GM23338 (cell line): Measurements from ENCODE around the gene SLC6A18. TPM values are rescaled to one million over a fixed set of nuclear protein-coding genes. Genes with fewer than 3 reads are reported as not detected.

Experiments
- ATAC-seq: fragments of 200-7000 bp; cut with Tn5 transposase; 3 replicates; pipeline ENCODE4 v1.9.1; 2020
- DNase-seq: peaks from one replicate; pipeline ENCODE4 v3.0.0-alpha.2; 2015; ENCODE audit warnings: low spot score
- H2AFZ ChIP-seq: fragments of 200-600 bp; sonication (generic); 2 replicates; pipeline ENCODE4 v1.8.0; 2016; ENCODE audit warnings: antibody characterized with exemption, mild to moderate bottlenecking, moderate library complexity
- H3F3A ChIP-seq: fragments of 200-600 bp; sonication (generic); replicated peaks from 2 replicates; pipeline ENCODE4 v1.8.0; 2017; ENCODE audit warnings: antibody characterized with exemption, mixed run types, low read depth
- H3K27ac ChIP-seq: fragments of 200-600 bp; sonication (generic); 2 replicates; pipeline ENCODE4 v1.6.1; 2016; ENCODE audit warnings: low read depth
- H3K27me3 ChIP-seq: fragments of 200-600 bp; sonication (generic); 2 replicates; pipeline ENCODE4 v1.8.0; 2016; ENCODE audit warnings: mild to moderate bottlenecking, mixed run types, moderate library complexity; ENCODE audit not compliant: insufficient read depth
- H3K36me3 ChIP-seq: fragments of 200-600 bp; sonication (generic); 2 replicates; pipeline ENCODE4 v1.8.0; 2016; ENCODE audit warnings: mild to moderate bottlenecking; ENCODE audit not compliant: insufficient read depth
- H3K4me1 ChIP-seq: fragments of 200-600 bp; sonication (generic); 2 replicates; pipeline ENCODE4 v1.8.0; 2016; ENCODE audit warnings: mild to moderate bottlenecking, moderate library complexity; ENCODE audit not compliant: insufficient read depth
- H3K4me2 ChIP-seq: fragments of 200-600 bp; sonication (generic); 2 replicates; pipeline ENCODE4 v1.7.1; 2017; ENCODE audit warnings: mixed run types
- H3K4me3 ChIP-seq: fragments of 200-600 bp; sonication (generic); 2 replicates; pipeline ENCODE4 v1.6.1; 2016; ENCODE audit warnings: mixed run types
- H3K79me2 ChIP-seq: fragments of 200-600 bp; sonication (generic); replicated peaks from 2 replicates; pipeline ENCODE4 v1.8.0; 2017; ENCODE audit warnings: mild to moderate bottlenecking; ENCODE audit not compliant: insufficient read depth
- H3K9me2 ChIP-seq: fragments of 200-600 bp; sonication (generic); 2 replicates; pipeline ENCODE4 v1.8.0; 2017; ENCODE audit not compliant: insufficient read depth
- H4K20me1 ChIP-seq: fragments of 200-600 bp; sonication (generic); replicated peaks from 2 replicates; pipeline ENCODE4 v1.8.0; 2017; ENCODE audit warnings: mild to moderate bottlenecking; ENCODE audit not compliant: insufficient read depth
- H3K27ac Mint-ChIP-seq: 2 replicates; pipeline ENCODE4 v1.8.0; 2020; ENCODE audit warnings: inconsistent platforms, mild to moderate bottlenecking, moderate library complexity, mixed read lengths
- H3K27me3 Mint-ChIP-seq: 3 replicates; pipeline ENCODE4 v1.8.0; 2022; ENCODE audit warnings: low read depth, mild to moderate bottlenecking, moderate library complexity, mixed read lengths, inconsistent platforms; ENCODE audit not compliant: insufficient read depth, poor library complexity
- H3K36me3 Mint-ChIP-seq: 3 replicates; pipeline ENCODE4 v1.8.0; 2021; ENCODE audit warnings: low read depth, mild to moderate bottlenecking, inconsistent platforms, moderate library complexity, mixed read lengths
- H3K4me1 Mint-ChIP-seq: 3 replicates; pipeline ENCODE4 v1.8.0; 2020; ENCODE audit warnings: mild to moderate bottlenecking, inconsistent platforms, mixed read lengths
- H3K4me3 Mint-ChIP-seq: 3 replicates; pipeline ENCODE4 v1.8.0; 2021; ENCODE audit warnings: moderate library complexity, mild to moderate bottlenecking, inconsistent platforms, mixed read lengths
- H3K9me3 Mint-ChIP-seq: 3 replicates; pipeline ENCODE4 v1.8.0; 2020; ENCODE audit warnings: moderate library complexity, mild to moderate bottlenecking, inconsistent platforms, mixed read lengths
- CREB1 ChIP-seq: fragments of 250-450 bp; sonication (Bioruptor Pico); IDR thresholded peaks from 2 replicates; pipeline ENCODE4 v1.5.0; 2020; ENCODE audit warnings: low read depth, mild to moderate bottlenecking, moderate library complexity
- CTCF ChIP-seq, 2 experiments: fragments of 200-600 bp in 1 of 2; sonication (generic) in 1 of 2; conservative IDR thresholded peaks; 2 replicates each; pipeline versions ENCODE4 v1.5.1 to v1.6.1; 2016 to 2017; ENCODE audit warnings: antibody characterized with exemption in 2 of 2, low read depth in 2 of 2, mild to moderate bottlenecking in 2 of 2, moderate library complexity in 1 of 2
- ETS1 ChIP-seq: IDR thresholded peaks from 2 replicates; pipeline ENCODE4 v1.6.1; 2016; ENCODE audit warnings: antibody characterized with exemption
- JUNB ChIP-seq: IDR thresholded peaks from one replicate; pipeline ENCODE4 v1.6.1; 2016; ENCODE audit warnings: antibody characterized with exemption; ENCODE audit not compliant: unreplicated experiment
- NANOG ChIP-seq: IDR thresholded peaks from 2 replicates; pipeline ENCODE4 v1.6.1; 2016; ENCODE audit warnings: antibody characterized with exemption, borderline replicate concordance
- REST ChIP-seq: IDR thresholded peaks from one replicate; pipeline ENCODE4 v1.6.1; 2018; ENCODE audit warnings: antibody characterized with exemption; ENCODE audit not compliant: unreplicated experiment
- STAT1 ChIP-seq: IDR thresholded peaks from one replicate; pipeline ENCODE4 v1.6.1; 2016; ENCODE audit warnings: antibody characterized with exemption; ENCODE audit not compliant: unreplicated experiment
- ZNF114 ChIP-seq: fragments of 250-450 bp; sonication (Bioruptor Pico); IDR thresholded peaks from 2 replicates; pipeline ENCODE4 v1.5.0; 2020; ENCODE audit warnings: mild to moderate bottlenecking, moderate library complexity
- ZNF462 ChIP-seq: fragments of 250-450 bp; sonication (Bioruptor Pico); IDR thresholded peaks from 2 replicates; pipeline ENCODE4 v1.5.0; 2020; ENCODE audit warnings: mild to moderate bottlenecking, moderate library complexity
- polyA plus RNA-seq: library from polyadenylated mRNA; unstranded; fragments of >200 nt; fragmentation: Nextera tagmentation; extraction: Ambion mirVana; gene quantifications from 2 replicates; pipeline ENCODE4 v1.2.1, GENCODE V29; 2016
- total RNA-seq: library from RNA; depleted of rRNA; stranded (reverse); fragments of >200 nt; shearing (Covaris generic); gene quantifications from 2 replicates; pipeline ENCODE4 v1.2.3, GENCODE V29; 2014

The SLC6A18 gene
- total and polyA plus RNA-seq, 2 experiments from 2014 or later: not detected

GRCh38 chr5:1243487-1244130 lies 18.4 kb downstream of the SLC6A18 start (continued):
- no peak for TF ChIP-seq ZNF462
- TF ChIP-seq CREB1 (CRISPR knock-in tag): no peak
- no peak for TF ChIP-seq ZNF114 (CRISPR knock-in tag)

- Histone ChIP-seq H3K9me2 (no peaks in the 10 kb centered on the region), H4K20me1 (no peaks in the 10 kb centered on the region), H3K79me2 (no peaks in the 10 kb centered on the region), H3F3A (no peaks in the 10 kb centered on the region), H3K4me3 (no peak overlapping the region), H3K27ac (no peak overlapping the region), H3K4me1 (0 out of 2 replicates have a peak, but pooled peaks cover 3% of the 10 kb centered on the region), H3K4me2 (no peak overlapping the region), H3K36me3 (no peaks in the 10 kb centered on the region), H2AFZ (no peak overlapping the region), H3K27me3 (no peaks in the 10 kb centered on the region)
- peaks cover 6% of the 10 kb centered on the region for H3K27me3 Mint-ChIP-seq
- ATAC-seq (no peak), DNase-seq (no peak)
- TF ChIP-seq CTCF (conservative IDR thresholded peaks at IDR 0.05; ENCODE audit: low read depth in 2 of 2) (no peak), NANOG (no peak), ETS1 (no peak), REST (no peak), STAT1 (no peak), JUNB (no peak)
- H3K27ac Mint-ChIP-seq: no peak overlapping the region
- H3K4me3 Mint-ChIP-seq: no peak overlapping the region
- H3K9me3 Mint-ChIP-seq: no peaks in the 10 kb centered on the region; the same call in 2 of the 3 replicates
- H3K4me1 Mint-ChIP-seq: peaks cover 13% of the 10 kb centered on the region; the same call in 2 of the 3 replicates
- H3K36me3 Mint-ChIP-seq: no peaks in the 10 kb centered on the region
Observed at GRCh38 chr5:1244255-1244654, 19.1 kb downstream of the SLC6A18 start.
